ENCODE measurements around the gene GFPT2.
A peak's percentile ranks its signal among the peaks of the same experiment; 100 is the strongest.

The GFPT2 gene

GRCh38 chr5:180353048-180353979 lies at the start of gene GFPT2:
Gene GFPT2, minus strand, starts transcription at chr5:180353336. Its CDS starts 119 bp downstream, at chr5:180353217.
- DNase-seq = peak; percentile 67

GRCh38 chr5:180402716-180403115 lies 49.6 kb upstream of the GFPT2 start:
- no peak for DNase-seq

- no peak for DNase-seq
Observed at GRCh38 chr5:180401229-180401907, 48.2 kb upstream of the GFPT2 start.

- no peak for DNase-seq
Observed at GRCh38 chr5:180400416-180400815, 47.3 kb upstream of the GFPT2 start.

- no peak for DNase-seq
Observed at GRCh38 chr5:180399401-180400215, 46.5 kb upstream of the GFPT2 start.

GRCh38 chr5:180396926-180397325 lies 43.8 kb upstream of the GFPT2 start:
- DNase-seq = no peak

GRCh38 chr5:180395540-180396274 lies 42.6 kb upstream of the GFPT2 start:
- DNase-seq = no peak

GRCh38 chr5:180394031-180394636 lies 41.0 kb upstream of the GFPT2 start:
- DNase-seq = no peak

GRCh38 chr5:180391276-180391675 lies 38.1 kb upstream of the GFPT2 start:
- DNase-seq = no peak

GRCh38 chr5:180390441-180391190 lies 37.5 kb upstream of the GFPT2 start:
- DNase-seq = no peak

GRCh38 chr5:180389252-180390101 lies 36.3 kb upstream of the GFPT2 start:
- no peak for DNase-seq

GRCh38 chr5:180387798-180388197 lies 34.7 kb upstream of the GFPT2 start:
- DNase-seq = no peak

- no peak for DNase-seq
Observed at GRCh38 chr5:180382926-180383325, 29.8 kb upstream of the GFPT2 start.

- no peak for DNase-seq
Observed at GRCh38 chr5:180381851-180382480, 28.8 kb upstream of the GFPT2 start.

- DNase-seq = no peak
Observed at GRCh38 chr5:180381428-180381827, 28.3 kb upstream of the GFPT2 start.

- DNase-seq = no peak
Observed at GRCh38 chr5:180380856-180381255, 27.7 kb upstream of the GFPT2 start.

GRCh38 chr5:180380441-180380840 lies 27.3 kb upstream of the GFPT2 start:
- DNase-seq = no peak

- no peak for DNase-seq
Observed at GRCh38 chr5:180379355-180380070, 26.4 kb upstream of the GFPT2 start.

Data from activated CD4-positive, alpha-beta T cell treated with anti-CD3 and anti-CD28 coated beads, Interleukin-10, Interleukin-2, amounts not matched to agents 100 ng/mL and 50 ng/mL, durations not matched to agents 16 hours and 8 hours (primary cell).